HG03457 (cell line): ENCODE results near the gene OR2A12.
"Not testable (repeated sequence)": the region's sequence is repeated elsewhere in the genome, so short reads cannot be mapped to it uniquely, and the experiment has no call there.

ENCODE experiments used
- ATAC-seq: cut with Tn5 transposase; IDR thresholded peaks from one replicate; pipeline ENCODE4 v1.9.1; 2021; ENCODE audit warnings: moderate number of reproducible peaks; ENCODE audit not compliant: unreplicated experiment

Gene OR2A12

DNA sequence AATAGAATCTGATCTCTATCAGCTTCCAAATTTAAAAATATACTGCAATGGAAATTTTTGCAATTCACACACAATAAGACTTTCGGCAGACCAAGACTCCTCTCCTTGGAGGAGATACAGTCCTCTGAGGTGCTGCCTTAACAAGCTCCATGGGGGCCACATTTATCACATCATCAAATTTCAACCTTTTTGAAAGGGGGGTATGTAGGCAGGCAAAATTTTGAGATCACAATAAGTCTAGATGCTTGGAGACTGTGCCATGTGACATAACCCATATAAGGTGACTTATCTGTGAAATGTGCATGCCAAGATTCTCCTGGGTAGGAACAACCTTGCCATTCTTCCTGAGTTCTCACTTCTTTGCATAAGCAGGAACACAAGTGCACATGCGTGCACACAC lies at the start of gene OR2A12:
Gene OR2A12 (plus strand): TSS at position 301 of the 400 bp plus-strand sequence. CDS start 8,830 bp downstream, outside the sequence.
- no peak for ATAC-seq

- ATAC-seq = no peak
Observed at GRCh38 chr7:144036302-144036885, 49.7 kb upstream of the OR2A12 start.

DNA sequence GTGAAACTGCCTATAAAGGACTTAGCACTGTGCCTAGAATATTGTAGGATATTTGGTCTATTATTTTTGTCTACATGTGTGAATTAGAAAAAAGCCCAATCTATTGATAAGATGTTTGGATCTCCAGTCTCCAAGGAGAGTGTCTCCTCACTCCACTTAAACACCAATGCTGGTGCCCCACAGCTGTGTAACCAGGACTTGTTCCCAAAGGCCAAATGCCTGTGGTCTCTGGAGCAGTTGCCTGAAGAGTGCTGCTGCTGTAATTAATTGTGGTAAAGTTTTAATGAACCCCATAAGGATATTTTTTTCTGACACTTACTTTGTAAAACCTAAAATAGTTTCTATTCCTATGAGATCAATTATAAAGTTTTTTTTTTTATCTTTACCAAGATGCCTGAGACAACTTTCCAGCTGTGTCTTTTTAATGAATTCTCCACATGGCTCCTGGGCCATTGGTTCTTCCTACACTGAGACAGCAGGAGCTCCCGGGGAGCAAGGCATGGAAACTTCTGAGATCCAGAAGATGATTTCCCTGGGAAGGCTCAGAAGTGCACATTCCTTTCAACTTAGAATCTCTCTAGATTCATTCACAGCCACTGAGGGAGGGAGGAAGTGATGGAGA lies 48.6 kb upstream of the OR2A12 start:
- no peak for ATAC-seq

GRCh38 chr7:144038887-144039286 lies 47.2 kb upstream of the OR2A12 start:
- no peak for ATAC-seq

DNA sequence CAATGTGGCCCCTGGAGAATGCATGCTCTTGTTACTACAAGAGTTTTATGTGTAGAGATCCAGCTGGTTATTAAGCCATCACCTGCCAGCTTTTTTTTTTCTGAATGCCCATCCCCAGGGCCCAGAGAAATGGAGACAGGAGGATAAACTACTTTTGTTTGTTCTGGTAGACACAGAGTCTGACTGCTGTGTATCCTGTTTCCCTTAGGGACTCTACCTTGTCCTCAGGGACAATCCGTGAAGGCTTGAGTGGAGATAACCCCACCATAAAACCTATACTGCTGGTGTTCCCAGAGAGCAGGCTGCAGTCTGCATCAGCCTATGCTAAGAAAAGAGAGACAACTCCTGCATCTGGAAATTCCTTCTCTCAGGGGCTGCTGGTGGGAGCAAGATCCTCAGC lies 37.4 kb upstream of the OR2A12 start, which contains the start of gene OR2A5:
Gene OR2A5 (plus strand): TSS at position 301 of the 400 bp plus-strand sequence. CDS start 1,454 bp downstream, outside the sequence.
- no peak for ATAC-seq

GRCh38 chr7:144049491-144049890 lies 36.6 kb upstream of the OR2A12 start:
- ATAC-seq = no peak

DNA sequence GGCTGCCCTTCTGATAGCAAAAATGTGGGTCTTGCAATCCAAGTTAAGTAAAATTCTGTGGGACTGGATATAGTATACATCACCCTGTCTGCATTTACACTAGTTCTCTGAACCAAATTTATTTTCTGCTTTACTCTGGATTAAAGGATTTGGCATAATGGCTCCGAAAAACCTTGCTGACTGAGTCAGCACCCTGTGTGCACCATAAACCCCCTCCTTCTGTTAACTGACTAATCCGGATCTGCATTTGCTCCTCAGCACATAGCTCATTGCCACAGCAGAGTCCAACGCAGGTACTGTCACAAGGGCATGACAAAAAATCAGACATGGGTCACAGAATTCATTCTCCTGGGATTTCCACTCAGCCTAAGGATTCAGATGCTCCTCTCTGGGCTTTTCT lies 36.0 kb upstream of the OR2A12 start:
- ATAC-seq = no peak

- ATAC-seq = not testable (repeated sequence)
Observed at GRCh38 chr7:144050884-144051283, 35.2 kb upstream of the OR2A12 start.

DNA sequence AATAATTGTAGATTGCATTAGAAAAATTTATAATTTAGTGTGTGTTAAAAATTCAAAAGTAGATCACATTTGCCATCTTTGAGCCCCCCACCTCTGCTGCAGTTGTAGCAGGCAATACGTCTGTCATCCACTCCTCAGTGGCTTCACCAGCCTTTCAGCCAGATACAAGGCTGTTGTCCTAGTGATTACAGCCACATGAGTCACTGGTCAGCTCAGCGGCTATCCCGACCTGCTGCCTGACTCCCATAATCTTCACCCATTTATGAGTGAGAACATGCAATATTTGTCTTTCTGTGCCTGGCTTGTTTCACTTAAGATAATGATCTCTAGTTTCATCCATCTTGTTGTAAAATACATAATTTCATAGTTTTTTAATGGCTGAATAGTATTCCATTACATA lies 28.1 kb upstream of the OR2A12 start:
- ATAC-seq = no peak

DNA sequence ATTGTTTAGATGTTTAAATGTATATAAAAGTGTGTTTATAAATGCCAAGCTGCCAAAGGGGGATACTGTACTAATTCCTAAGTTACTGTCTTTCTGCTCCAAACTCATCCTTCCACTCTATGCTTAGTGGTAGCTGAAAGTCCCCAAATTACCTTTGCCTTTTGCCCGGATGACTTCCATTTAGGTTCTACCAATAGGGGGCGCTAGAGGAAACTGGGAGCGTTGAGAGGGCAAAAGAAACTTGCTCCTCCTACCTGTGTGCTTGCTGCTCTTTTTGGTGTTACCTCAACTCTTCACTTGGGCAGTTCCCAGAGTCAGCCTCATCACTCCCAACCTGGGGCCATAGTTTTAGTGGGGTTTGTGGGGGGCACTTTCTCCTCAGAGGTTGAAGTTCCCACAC lies 22.4 kb upstream of the OR2A12 start:
- ATAC-seq = no peak

- no peak for ATAC-seq
Observed at GRCh38 chr7:144069511-144069910, 16.6 kb upstream of the OR2A12 start, which contains the start of gene OR2A25. Gene OR2A25, plus strand, starts transcription at chr7:144069811. Its CDS starts 4,409 bp downstream, at chr7:144074220.

DNA sequence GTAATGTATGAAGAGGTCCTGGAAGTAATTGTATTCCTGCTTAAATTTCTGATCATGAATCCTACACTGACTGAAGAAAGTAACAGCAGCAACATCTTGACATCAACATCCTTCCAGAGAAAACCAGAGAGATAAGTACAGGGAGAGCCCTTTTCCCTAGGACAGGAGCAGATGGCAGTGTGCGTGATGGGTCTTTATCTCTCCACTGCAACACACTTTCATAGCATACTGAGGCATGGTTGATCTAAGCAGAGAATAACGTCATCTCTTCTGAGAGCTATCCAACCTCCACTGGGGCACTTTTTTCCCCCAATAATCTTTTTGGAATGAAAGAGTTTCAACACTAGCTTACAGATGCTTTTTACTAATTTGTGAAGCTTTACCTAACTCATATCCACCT lies 16.1 kb upstream of the OR2A12 start:
- no peak for ATAC-seq

DNA sequence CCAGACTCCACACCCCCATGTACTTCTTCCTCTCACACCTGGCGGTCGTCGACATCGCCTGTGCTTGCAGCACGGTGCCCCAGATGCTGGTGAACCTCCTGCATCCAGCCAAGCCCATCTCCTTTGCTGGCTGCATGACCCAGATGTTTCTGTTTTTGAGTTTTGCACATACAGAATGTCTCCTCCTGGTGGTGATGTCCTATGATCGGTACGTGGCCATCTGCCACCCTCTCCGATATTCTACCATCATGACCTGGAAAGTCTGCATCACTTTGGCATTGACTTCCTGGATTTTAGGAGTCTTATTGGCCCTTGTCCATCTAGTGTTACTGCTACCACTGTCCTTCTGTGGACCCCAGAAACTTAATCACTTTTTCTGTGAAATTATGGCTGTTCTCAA lies 11.7 kb upstream of the OR2A12 start:
- no peak for ATAC-seq

DNA sequence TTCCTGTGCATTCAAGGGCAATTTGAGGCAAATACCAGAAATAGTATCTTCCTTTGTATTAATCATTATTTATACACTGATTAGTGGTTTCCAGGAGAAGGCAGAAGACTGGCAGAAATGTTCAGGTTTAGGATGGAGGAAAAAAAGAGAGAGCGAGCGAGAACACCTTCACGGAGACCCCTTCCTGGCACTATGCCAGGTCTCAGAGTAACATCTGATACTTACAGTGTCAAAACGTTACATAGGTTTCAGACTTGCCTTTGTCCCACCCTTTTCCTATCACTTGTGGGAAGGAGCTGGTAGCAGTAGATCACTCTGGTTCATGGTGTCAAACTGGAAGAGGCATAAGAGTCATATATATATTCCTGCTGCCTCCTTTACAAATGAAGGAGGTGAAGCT lies 652 bp downstream of the OR2A12 start:
- no peak for ATAC-seq

DNA sequence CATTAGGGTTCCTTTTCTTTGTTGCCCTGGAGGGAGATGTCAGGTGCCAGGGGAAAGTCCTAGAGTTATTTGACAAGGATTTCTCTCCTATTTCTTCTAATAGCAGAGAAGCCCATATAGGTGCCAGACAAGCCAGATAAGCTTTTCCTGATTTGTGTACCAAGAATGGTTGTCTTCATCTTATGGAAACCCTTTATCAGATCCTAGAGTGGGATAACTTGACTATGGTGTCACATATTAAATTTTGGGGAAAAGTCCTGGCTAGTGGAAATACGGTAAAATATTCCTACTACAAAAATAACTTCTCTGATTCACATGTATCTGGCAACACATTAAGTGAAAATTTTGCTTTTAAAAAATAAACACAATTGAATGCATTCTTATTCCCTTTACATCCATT lies 1.2 kb downstream of the OR2A12 start:
- ATAC-seq = no peak

DNA sequence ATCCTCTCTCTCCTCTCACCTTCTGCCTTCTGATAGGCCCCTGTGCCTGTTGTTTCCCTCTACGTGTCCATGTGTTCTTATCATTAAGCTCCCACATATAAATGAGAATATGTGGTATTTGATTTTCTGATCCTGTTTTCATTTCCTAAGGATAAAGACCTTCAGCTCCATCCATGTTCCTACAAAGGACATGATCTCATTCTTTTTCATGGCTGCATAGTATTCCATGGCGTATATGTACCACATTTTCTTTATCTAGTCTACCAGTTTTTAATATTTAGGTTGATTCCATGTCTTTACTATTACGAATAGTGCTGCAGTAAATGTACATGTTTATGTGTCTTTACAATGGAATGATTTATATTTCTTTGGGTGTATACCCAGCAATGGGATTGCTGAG lies 4.6 kb downstream of the OR2A12 start:
- no peak for ATAC-seq

DNA sequence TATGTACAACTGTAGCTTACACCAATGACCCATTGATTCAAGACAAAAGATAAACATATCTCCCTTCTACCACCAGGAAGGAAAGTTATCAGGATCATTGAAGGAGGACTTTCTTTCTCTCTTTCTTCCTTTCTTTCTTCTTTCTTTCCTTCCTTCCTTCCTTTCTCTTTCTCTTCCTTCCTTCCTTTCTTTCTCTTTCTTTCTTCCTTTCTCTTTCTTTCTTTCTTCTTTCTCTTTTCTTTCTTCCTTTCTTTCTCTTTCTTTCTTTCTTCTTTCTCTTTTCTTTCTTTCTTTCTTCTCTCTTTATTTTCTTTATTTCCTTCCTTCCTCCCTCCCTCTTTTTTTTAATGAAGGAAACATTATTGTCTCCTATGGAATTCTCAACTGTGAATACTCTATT lies 12.7 kb downstream of the OR2A12 start:
- no peak for ATAC-seq

GRCh38 chr7:144100607-144101006 lies 14.5 kb downstream of the OR2A12 start:
- ATAC-seq = no peak

GRCh38 chr7:144102041-144102440 lies 16.0 kb downstream of the OR2A12 start:
- ATAC-seq = no peak

DNA sequence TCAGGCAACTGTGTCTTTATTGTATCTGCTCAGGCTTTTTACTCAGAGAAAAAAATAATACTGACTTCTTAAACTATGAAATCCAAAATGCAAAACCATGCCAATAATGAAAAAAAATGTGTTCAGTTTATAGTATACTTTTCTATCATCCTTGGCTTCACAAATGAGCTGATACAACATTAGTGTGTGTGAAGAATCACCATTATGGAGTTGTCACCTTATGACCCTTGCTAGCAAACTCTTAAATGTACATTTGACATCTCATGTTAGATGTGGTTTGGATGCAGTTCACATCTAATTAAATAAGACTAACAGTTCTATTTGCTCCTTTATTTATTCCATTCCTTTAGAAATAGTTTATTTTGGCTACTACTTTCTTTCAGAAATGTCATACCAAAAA lies 19.1 kb downstream of the OR2A12 start:
- ATAC-seq = no peak

DNA sequence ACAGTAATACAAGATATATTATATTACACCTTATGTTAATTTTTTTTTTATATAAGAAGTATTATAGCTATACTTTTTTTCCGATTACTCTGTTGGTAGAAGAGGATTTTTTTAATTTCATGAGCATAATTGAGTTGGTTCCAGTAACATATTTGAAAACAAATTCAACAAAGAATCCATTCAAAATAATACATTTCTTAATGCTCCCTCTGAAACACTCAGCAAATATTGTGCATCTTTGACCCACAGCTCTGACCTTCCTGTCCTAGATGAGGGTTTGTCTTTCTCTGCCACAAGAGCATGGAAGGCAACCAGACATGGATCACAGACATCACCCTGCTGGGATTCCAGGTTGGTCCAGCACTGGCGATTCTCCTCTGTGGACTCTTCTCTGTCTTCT lies 23.2 kb downstream of the OR2A12 start, which contains the start of gene OR2A2:
Gene OR2A2 (plus strand): TSS at position 301 of the 400 bp plus-strand sequence. CDS start 0 bp downstream, at position 301.
- ATAC-seq = no peak

DNA sequence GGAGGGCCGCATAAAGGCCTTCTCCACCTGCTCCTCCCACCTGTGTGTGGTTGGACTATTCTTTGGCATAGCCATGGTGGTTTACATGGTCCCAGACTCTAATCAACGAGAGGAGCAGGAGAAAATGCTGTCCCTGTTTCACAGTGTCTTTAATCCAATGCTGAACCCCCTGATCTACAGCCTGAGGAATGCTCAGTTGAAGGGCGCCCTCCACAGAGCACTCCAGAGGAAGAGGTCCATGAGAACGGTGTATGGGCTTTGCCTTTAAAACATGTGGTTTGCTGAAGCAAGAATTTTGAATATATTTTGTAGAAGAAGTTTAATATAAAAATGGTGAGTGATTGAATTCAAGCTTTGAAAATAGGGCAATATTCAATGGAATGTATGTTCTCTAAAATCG lies 24.2 kb downstream of the OR2A12 start:
- no peak for ATAC-seq

DNA sequence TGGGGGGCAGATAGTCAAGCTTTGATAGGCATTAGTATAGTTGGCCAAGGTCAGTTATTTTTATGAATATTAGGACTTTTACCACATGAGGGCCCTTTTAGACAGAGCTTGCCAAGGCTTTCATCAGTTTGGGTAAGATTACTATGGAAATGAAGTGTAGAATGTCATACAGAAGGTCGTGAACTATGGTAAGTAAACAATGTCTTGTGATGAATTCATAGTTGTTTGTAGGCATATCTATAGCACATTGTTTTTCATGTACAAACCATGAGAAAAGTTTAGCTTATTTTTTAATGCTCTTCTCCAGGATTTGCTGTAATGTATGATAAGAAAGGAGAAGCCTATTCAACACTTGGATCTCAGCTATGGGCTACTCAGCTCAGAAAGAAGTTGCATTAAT lies 27.6 kb downstream of the OR2A12 start:
- ATAC-seq = no peak
